ENCODE measurements around the gene MCRS1.
A peak's percentile ranks its signal among the peaks of the same experiment; 100 is the strongest.

Gene MCRS1

GRCh38 chr12:49550693-49551252 is 17.2 kb downstream of the MCRS1 start:
- no peak for DNase-seq (ENCODE audit: low spot score)
- TF ChIP-seq CTCF (IDR thresholded peaks at IDR 0.05; ENCODE audit: borderline replicate concordance, control extremely low read depth, extremely low read depth, insufficient read depth, missing control alignments), result no peak
- in situ Hi-C loops (cut with MboI; ENCODE audit: low sequenced_read_pairs, unreplicated experiment), result no loop called here

- TF ChIP-seq CTCF (IDR thresholded peaks at IDR 0.05; ENCODE audit: borderline replicate concordance, control extremely low read depth, extremely low read depth, insufficient read depth, missing control alignments), result no peak
- DNase-seq (ENCODE audit: low spot score), result peak; percentile 28
- in situ Hi-C loops (cut with MboI; ENCODE audit: low sequenced_read_pairs, unreplicated experiment), result no loop called here
These were observed 17.9 kb downstream of the MCRS1 start for GRCh38 chr12:49549735-49550692.

- peak; percentile 64 for DNase-seq (ENCODE audit: low spot score)
- TF ChIP-seq CTCF (IDR thresholded peaks at IDR 0.05; ENCODE audit: borderline replicate concordance, control extremely low read depth, extremely low read depth, insufficient read depth, missing control alignments), result no peak
- in situ Hi-C loops (cut with MboI; ENCODE audit: low sequenced_read_pairs, unreplicated experiment), result no loop called here
These were observed 18.9 kb downstream of the MCRS1 start for GRCh38 chr12:49548822-49549648.

- in situ Hi-C loops (cut with MboI; ENCODE audit: low sequenced_read_pairs, unreplicated experiment), result no loop called here
- no peak for TF ChIP-seq CTCF (IDR thresholded peaks at IDR 0.05; ENCODE audit: borderline replicate concordance, control extremely low read depth, extremely low read depth, insufficient read depth, missing control alignments)
- no peak for DNase-seq (ENCODE audit: low spot score)
These were observed 19.5 kb downstream of the MCRS1 start for GRCh38 chr12:49548481-49548821.

GRCh38 chr12:49547090-49547690 is 20.8 kb downstream of the MCRS1 start:
- peak; percentile 18 for DNase-seq (ENCODE audit: low spot score)
- in situ Hi-C loops (cut with MboI; ENCODE audit: low sequenced_read_pairs, unreplicated experiment), result no loop called here
- no peak for TF ChIP-seq CTCF (IDR thresholded peaks at IDR 0.05; ENCODE audit: borderline replicate concordance, control extremely low read depth, extremely low read depth, insufficient read depth, missing control alignments)

GRCh38 chr12:49546481-49546880 is 21.5 kb downstream of the MCRS1 start:
- DNase-seq (ENCODE audit: low spot score), result peak; percentile 18
- TF ChIP-seq CTCF (IDR thresholded peaks at IDR 0.05; ENCODE audit: borderline replicate concordance, control extremely low read depth, extremely low read depth, insufficient read depth, missing control alignments), result no peak
- in situ Hi-C loops (cut with MboI; ENCODE audit: low sequenced_read_pairs, unreplicated experiment), result no loop called here

Measured in GM13976 (cell line).